ENCODE results near the gene STH.
"Not testable (repeated sequence)": the region's sequence is repeated elsewhere in the genome, so short reads cannot be mapped to it uniquely, and the experiment has no call there.

STH gene

DNA sequence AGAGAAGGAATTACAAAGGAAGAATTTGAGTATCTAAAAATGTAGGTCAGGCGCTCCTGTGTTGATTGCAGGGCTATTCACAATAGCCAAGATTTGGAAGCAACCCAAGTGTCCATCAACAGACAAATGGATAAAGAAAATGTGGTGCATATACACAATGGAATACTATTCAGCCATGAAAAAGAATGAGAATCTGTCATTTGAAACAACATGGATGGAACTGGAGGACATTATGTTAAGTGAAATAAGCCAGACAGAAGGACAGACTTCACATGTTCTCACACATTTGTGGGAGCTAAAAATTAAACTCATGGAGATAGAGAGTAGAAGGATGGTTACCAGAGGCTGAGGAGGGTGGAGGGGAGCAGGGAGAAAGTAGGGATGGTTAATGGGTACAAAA, 7.0 kb downstream of the STH start:
- not testable (repeated sequence) for DNase-seq (ENCODE audit: low read depth, low spot score)

- no peak for DNase-seq (ENCODE audit: low read depth, low spot score)
Observed at GRCh38 chr17:46007461-46007965, 8.5 kb downstream of the STH start.

GRCh38 chr17:46008591-46008990, 9.5 kb downstream of the STH start:
- no peak for DNase-seq (ENCODE audit: low read depth, low spot score)

DNA sequence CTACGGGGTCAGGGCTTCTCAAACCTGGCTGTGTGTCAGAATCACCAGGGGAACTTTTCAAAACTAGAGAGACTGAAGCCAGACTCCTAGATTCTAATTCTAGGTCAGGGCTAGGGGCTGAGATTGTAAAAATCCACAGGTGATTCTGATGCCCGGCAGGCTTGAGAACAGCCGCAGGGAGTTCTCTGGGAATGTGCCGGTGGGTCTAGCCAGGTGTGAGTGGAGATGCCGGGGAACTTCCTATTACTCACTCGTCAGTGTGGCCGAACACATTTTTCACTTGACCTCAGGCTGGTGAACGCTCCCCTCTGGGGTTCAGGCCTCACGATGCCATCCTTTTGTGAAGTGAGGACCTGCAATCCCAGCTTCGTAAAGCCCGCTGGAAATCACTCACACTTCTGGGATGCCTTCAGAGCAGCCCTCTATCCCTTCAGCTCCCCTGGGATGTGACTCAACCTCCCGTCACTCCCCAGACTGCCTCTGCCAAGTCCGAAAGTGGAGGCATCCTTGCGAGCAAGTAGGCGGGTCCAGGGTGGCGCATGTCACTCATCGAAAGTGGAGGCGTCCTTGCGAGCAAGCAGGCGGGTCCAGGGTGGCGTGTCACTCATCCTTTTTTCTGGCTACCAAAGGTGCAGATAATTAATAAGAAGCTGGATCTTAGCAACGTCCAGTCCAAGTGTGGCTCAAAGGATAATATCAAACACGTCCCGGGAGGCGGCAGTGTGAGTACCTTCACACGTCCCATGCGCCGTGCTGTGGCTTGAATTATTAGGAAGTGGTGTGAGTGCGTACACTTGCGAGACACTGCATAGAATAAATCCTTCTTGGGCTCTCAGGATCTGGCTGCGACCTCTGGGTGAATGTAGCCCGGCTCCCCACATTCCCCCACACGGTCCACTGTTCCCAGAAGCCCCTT, 10.9 kb downstream of the STH start:
- DNase-seq (ENCODE audit: low read depth, low spot score): no peak

DNA sequence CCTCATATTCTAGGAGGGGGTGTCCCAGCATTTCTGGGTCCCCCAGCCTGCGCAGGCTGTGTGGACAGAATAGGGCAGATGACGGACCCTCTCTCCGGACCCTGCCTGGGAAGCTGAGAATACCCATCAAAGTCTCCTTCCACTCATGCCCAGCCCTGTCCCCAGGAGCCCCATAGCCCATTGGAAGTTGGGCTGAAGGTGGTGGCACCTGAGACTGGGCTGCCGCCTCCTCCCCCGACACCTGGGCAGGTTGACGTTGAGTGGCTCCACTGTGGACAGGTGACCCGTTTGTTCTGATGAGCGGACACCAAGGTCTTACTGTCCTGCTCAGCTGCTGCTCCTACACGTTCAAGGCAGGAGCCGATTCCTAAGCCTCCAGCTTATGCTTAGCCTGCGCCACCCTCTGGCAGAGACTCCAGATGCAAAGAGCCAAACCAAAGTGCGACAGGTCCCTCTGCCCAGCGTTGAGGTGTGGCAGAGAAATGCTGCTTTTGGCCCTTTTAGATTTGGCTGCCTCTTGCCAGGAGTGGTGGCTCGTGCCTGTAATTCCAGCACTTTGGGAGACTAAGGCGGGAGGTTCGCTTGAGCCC, 11.6 kb downstream of the STH start:
- DNase-seq (ENCODE audit: low read depth, low spot score): no peak

GRCh38 chr17:46011711-46012505, 12.9 kb downstream of the STH start:
- DNase-seq (ENCODE audit: low read depth, low spot score): no peak

DNA sequence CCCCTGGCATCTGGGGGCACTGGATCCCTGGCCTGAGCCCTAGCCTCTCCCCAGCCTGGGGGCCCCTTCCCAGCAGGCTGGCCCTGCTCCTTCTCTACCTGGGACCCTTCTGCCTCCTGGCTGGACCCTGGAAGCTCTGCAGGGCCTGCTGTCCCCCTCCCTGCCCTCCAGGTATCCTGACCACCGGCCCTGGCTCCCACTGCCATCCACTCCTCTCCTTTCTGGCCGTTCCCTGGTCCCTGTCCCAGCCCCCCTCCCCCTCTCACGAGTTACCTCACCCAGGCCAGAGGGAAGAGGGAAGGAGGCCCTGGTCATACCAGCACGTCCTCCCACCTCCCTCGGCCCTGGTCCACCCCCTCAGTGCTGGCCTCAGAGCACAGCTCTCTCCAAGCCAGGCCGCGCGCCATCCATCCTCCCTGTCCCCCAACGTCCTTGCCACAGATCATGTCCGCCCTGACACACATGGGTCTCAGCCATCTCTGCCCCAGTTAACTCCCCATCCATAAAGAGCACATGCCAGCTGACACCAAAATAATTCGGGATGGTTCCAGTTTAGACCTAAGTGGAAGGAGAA, 13.5 kb downstream of the STH start:
- DNase-seq (ENCODE audit: low read depth, low spot score): no peak

DNA sequence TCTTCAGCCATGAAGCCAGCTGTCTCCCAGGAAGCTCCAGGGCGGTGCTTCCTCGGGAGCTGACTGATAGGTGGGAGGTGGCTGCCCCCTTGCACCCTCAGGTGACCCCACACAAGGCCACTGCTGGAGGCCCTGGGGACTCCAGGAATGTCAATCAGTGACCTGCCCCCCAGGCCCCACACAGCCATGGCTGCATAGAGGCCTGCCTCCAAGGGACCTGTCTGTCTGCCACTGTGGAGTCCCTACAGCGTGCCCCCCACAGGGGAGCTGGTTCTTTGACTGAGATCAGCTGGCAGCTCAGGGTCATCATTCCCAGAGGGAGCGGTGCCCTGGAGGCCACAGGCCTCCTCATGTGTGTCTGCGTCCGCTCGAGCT, 14.1 kb downstream of the STH start:
- no peak for DNase-seq (ENCODE audit: low read depth, low spot score)

DNA sequence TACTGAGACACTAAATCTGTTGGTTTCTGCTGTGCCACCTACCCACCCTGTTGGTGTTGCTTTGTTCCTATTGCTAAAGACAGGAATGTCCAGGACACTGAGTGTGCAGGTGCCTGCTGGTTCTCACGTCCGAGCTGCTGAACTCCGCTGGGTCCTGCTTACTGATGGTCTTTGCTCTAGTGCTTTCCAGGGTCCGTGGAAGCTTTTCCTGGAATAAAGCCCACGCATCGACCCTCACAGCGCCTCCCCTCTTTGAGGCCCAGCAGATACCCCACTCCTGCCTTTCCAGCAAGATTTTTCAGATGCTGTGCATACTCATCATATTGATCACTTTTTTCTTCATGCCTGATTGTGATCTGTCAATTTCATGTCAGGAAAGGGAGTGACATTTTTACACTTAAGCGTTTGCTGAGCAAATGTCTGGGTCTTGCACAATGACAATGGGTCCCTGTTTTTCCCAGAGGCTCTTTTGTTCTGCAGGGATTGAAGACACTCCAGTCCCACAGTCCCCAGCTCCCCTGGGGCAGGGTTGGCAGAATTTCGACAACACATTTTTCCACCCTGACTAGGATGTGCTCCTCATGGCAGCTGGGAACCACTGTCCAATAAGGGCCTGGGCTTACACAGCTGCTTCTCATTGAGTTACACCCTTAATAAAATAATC, 14.6 kb downstream of the STH start:
- DNase-seq (ENCODE audit: low read depth, low spot score): no peak

DNA sequence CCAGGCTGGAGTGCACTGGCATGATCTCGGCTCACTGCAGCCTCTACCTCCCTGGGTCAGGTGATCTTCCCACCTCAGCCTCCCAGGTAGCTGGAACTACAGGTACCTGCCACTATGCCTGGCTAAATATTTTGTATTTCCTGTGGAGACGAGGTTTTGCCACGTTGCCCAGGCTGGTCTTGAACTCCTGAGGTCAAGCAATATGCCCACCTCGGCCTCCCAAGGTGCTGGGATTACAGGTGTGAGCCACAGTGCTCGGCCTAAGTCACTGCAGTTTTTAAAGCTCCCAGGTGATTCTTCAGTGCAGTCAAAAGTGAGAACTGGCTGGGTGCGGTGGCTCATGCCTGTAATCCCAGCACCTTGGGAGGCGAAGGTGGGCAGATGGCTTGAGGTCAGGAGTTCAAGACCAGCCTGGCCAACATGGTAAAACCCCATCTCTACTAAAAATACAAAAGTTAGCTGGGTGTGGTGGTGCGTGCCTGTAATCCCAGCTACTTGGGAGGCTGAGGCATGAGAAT, 20.4 kb downstream of the STH start:
- not testable (repeated sequence) for DNase-seq (ENCODE audit: low read depth, low spot score)

GRCh38 chr17:46020023-46020761, 21.1 kb downstream of the STH start:
- DNase-seq (ENCODE audit: low read depth, low spot score): no peak

DNA sequence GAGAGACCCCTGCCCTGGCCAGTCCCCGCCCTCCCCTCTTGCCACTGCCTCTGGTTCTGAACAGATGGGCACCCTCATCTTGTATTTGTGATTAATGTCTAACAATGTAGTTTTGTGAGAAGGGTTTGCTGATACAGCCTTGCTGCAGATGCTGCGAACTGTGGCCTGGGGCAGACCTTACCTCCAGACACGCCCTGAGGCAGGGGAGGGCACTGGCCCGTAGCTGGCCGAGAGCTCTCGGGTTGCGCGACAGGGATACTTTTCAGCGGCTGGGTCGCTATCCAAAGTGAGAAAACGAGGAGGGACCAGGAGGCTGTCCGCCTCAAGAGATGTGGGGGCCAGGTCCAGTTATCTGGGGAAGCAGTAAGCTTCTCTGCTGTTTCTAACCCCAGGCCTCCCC, 21.9 kb downstream of the STH start:
- no peak for DNase-seq (ENCODE audit: low read depth, low spot score)

- not testable (repeated sequence) for DNase-seq (ENCODE audit: low read depth, low spot score)
Observed at GRCh38 chr17:46023366-46023765, 24.3 kb downstream of the STH start.

GRCh38 chr17:46023783-46024388, 24.8 kb downstream of the STH start:
- no peak for DNase-seq (ENCODE audit: low read depth, low spot score)

DNA sequence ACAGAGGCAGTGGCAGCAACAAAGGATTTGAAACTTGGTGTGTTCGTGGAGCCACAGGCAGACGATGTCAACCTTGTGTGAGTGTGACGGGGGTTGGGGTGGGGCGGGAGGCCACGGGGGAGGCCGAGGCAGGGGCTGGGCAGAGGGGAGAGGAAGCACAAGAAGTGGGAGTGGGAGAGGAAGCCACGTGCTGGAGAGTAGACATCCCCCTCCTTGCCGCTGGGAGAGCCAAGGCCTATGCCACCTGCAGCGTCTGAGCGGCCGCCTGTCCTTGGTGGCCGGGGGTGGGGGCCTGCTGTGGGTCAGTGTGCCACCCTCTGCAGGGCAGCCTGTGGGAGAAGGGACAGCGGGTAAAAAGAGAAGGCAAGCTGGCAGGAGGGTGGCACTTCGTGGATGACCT, 25.5 kb downstream of the STH start:
- no peak for DNase-seq (ENCODE audit: low read depth, low spot score)

GRCh38 chr17:46025060-46025459, 26.0 kb downstream of the STH start:
- DNase-seq (ENCODE audit: low read depth, low spot score): no peak

- no peak for DNase-seq (ENCODE audit: low read depth, low spot score)
Observed at GRCh38 chr17:46025510-46026165, 26.6 kb downstream of the STH start.

GRCh38 chr17:46026166-46027047, 27.4 kb downstream of the STH start:
- no peak for DNase-seq (ENCODE audit: low read depth, low spot score)
